Bronchial epithelial cell (primary cell): ENCODE measurements around the gene MYO1E. TPM values are rescaled to one million over a fixed set of nuclear protein-coding genes. Genes with fewer than 3 reads are reported as not detected.
"Not testable (repeated sequence)": the region's sequence is repeated elsewhere in the genome, so short reads cannot be mapped to it uniquely, and the experiment has no call there.

Experiments used
- DNase-seq: peaks from one replicate; pipeline ENCODE4 v3.0.0-alpha.2; 2010; ENCODE audit warnings: low read depth
- FAIRE-seq: peaks from 2 replicates; lab custom pipeline; 2011; peaks lifted over from hg19 to GRCh38; lab: Jason Lieb, UNC
- H3K27me3 ChIP-seq: 2 replicates; pipeline ENCODE4 v1.5.1; 2011; ENCODE audit warnings: low read length; ENCODE audit not compliant: control insufficient read depth, insufficient read depth
- H3K36me3 ChIP-seq: 2 replicates; pipeline ENCODE4 v1.5.1; 2011; ENCODE audit warnings: low read length; ENCODE audit not compliant: control insufficient read depth, insufficient read depth
- H3K4me3 ChIP-seq: 2 replicates; pipeline ENCODE4 v1.5.1; 2011; ENCODE audit warnings: mild to moderate bottlenecking, low read depth, low read length, control low read depth
- CTCF ChIP-seq: IDR thresholded peaks from 2 replicates; pipeline ENCODE4 v1.5.1; 2011; ENCODE audit warnings: mild to moderate bottlenecking, moderate library complexity, low read length, control low read depth, inconsistent platforms; ENCODE audit not compliant: insufficient read depth, severe bottlenecking
- total RNA-seq: library from RNA; depleted of rRNA; stranded (reverse); fragments of >200 nt; gene quantifications from 2 replicates; pipeline ENCODE4 v1.2.1, GENCODE V29; 2014

Gene MYO1E
- total RNA-seq, 1 donor from 2014 or later, result 71.9 TPM

- H3K36me3 ChIP-seq, result no peaks in the 10 kb centered on the region
- no peak for TF ChIP-seq CTCF
- DNase-seq, result no peak
- H3K4me3 ChIP-seq, result no peak overlapping the region
- no peak for FAIRE-seq
- no peaks in the 10 kb centered on the region for H3K27me3 ChIP-seq
Measured at GRCh38 chr15:59338414-59338813, 34.3 kb downstream of the MYO1E start.

- H3K4me3 ChIP-seq, result not testable (repeated sequence)
Measured at GRCh38 chr15:59336725-59337124, 35.9 kb downstream of the MYO1E start.

GRCh38 chr15:59335207-59335786 is 37.4 kb downstream of the MYO1E start:
- no peaks in the 10 kb centered on the region for H3K36me3 ChIP-seq
- DNase-seq (no peak), FAIRE-seq (no peak)
- no peak overlapping the region for H3K4me3 ChIP-seq
- TF ChIP-seq CTCF, result no peak
- H3K27me3 ChIP-seq, result no peaks in the 10 kb centered on the region

More at GRCh38 chr15:59336725-59337124, 35.9 kb downstream of the MYO1E start:
- not testable (repeated sequence) for DNase-seq, H3K27me3 ChIP-seq, H3K36me3 ChIP-seq, FAIRE-seq

- Histone ChIP-seq H3K27me3 (no peaks in the 10 kb centered on the region), H3K36me3 (no peaks in the 10 kb centered on the region), H3K4me3 (no peak overlapping the region)
- no peak for DNase-seq
- TF ChIP-seq CTCF, result no peak
- no peak for FAIRE-seq
Measured at GRCh38 chr15:59334076-59334415, 38.6 kb downstream of the MYO1E start.

- H3K27me3 ChIP-seq, result no peaks in the 10 kb centered on the region
- no peak for DNase-seq
- FAIRE-seq, result no peak
- no peaks in the 10 kb centered on the region for H3K36me3 ChIP-seq
- TF ChIP-seq CTCF, result no peak
- no peak overlapping the region for H3K4me3 ChIP-seq
Measured at GRCh38 chr15:59333401-59334075, 39.1 kb downstream of the MYO1E start.

GRCh38 chr15:59332009-59332408 is 40.7 kb downstream of the MYO1E start:
- FAIRE-seq (no peak), DNase-seq (no peak)
- Histone ChIP-seq H3K36me3 (no peaks in the 10 kb centered on the region), H3K27me3 (no peaks in the 10 kb centered on the region), H3K4me3 (no peak overlapping the region)
- TF ChIP-seq CTCF, result no peak
